B cell (primary cell): ENCODE data around the gene PKIG. TPM values are rescaled to one million over a fixed set of nuclear protein-coding genes. Genes with fewer than 3 reads are reported as not detected.

Source experiments
- ATAC-seq: fragments of 200-7000 bp; cut with Tn5 transposase; one replicate; pipeline ENCODE4 v1.10.0; 2021; ENCODE audit warnings: low read depth, mild to moderate bottlenecking, moderate number of reproducible peaks, moderate library complexity
- CTCF ChIA-PET: fragments of 350-600 bp; sonication (Branson Sonifier 250); formaldehyde crosslinking; loops from one replicate; lab custom pipeline; 2021; ENCODE audit warnings: antibody characterized with exemption, inconsistent platforms; lab: Charles Lee
- POLR2A ChIA-PET: fragments of 350-600 bp; sonication (Branson Sonifier 250); formaldehyde crosslinking; loops from one replicate; lab custom pipeline; 2021; ENCODE audit warnings: antibody characterized with exemption; lab: Charles Lee
- DNase-seq: peaks from one replicate; pipeline ENCODE4 v3.0.0; 2013
- H2AFZ ChIP-seq: 2 replicates; pipeline ENCODE4 v1.6.1; 2012; ENCODE audit warnings: mild to moderate bottlenecking, low read depth, low read length; ENCODE audit not compliant: insufficient read depth, poor library complexity, severe bottlenecking
- H3K27ac ChIP-seq, 2 donors: 1 replicate in 1 of 2; 2 replicates in 1 of 2; pipeline ENCODE4 v1.5.1; 2012 to 2013; ENCODE audit warnings: low read length in 2 of 2, mild to moderate bottlenecking in 2 of 2, moderate library complexity in 1 of 2
- H3K27me3 ChIP-seq, 4 experiments: fragments of 200-600 bp in 1 of 4; sonication (generic) in 1 of 4; replicated peaks in 1 of 4; 1 replicate in 2 of 4; 2 replicates in 2 of 4; pipeline versions ENCODE4 v1.6.1 to v1.7.0; 2013 to 2016; ENCODE audit warnings: low read length in 3 of 4, mild to moderate bottlenecking in 2 of 4, mixed read lengths in 1 of 4, moderate library complexity in 1 of 4; ENCODE audit not compliant: insufficient read depth in 4 of 4, control insufficient read depth in 3 of 4; ENCODE audit errors: control extremely low read depth in 1 of 4
- H3K36me3 ChIP-seq, 2 experiments: replicated peaks in 1 of 2; 1 replicate in 1 of 2; 2 replicates in 1 of 2; pipeline versions ENCODE4 v1.6.1 to v1.7.1; 2013; ENCODE audit warnings: low read length in 1 of 2; ENCODE audit not compliant: insufficient read depth in 2 of 2, control insufficient read depth in 1 of 2; ENCODE audit errors: control extremely low read depth in 1 of 2, extremely low read depth in 1 of 2
- H3K4me1 ChIP-seq, 2 donors: fragments of 200-600 bp in 1 of 2; sonication (generic) in 1 of 2; 1 replicate in 1 of 2; 2 replicates in 1 of 2; pipeline versions ENCODE4 v1.5.1 to v1.6.1; 2013 to 2017; ENCODE audit warnings: low read length in 2 of 2; ENCODE audit not compliant: control insufficient read depth in 2 of 2, insufficient read depth in 2 of 2
- H3K4me2 ChIP-seq: replicated peaks from 2 replicates; pipeline ENCODE3; 2012; ENCODE audit warnings: mild to moderate bottlenecking, low read depth, low read length; ENCODE audit not compliant: poor library complexity, severe bottlenecking
- H3K4me3 ChIP-seq, 5 experiments: fragments of 200-600 bp in 1 of 5; sonication (generic) in 1 of 5; 1 replicate in 3 of 5; 2 replicates in 2 of 5; pipeline versions ENCODE4 v1.5.1 to v1.7.0; 2011 to 2016; ENCODE audit warnings: low read length in 4 of 5, mild to moderate bottlenecking in 4 of 5, low read depth in 2 of 5, control low read depth in 1 of 5, moderate library complexity in 1 of 5; ENCODE audit not compliant: insufficient read depth in 1 of 5; ENCODE audit errors: control extremely low read depth in 1 of 5, extremely low read depth in 1 of 5
- H3K79me2 ChIP-seq: fragments of 200-600 bp; sonication (generic); one replicate; pipeline ENCODE4 v1.6.0; 2016; ENCODE audit warnings: low read length; ENCODE audit not compliant: control insufficient read depth, insufficient read depth
- H3K9ac ChIP-seq: fragments of 200-600 bp; sonication (generic); 2 replicates; pipeline ENCODE4 v1.6.1; 2017; ENCODE audit warnings: mild to moderate bottlenecking, low read length, moderate library complexity
- H3K9me3 ChIP-seq, 3 donors: one replicate each; pipeline versions ENCODE4 v1.6.1 to v1.7.1; 2013; ENCODE audit warnings: low read length in 2 of 3; ENCODE audit not compliant: control insufficient read depth in 2 of 3, insufficient read depth in 1 of 3; ENCODE audit errors: control extremely low read depth in 1 of 3
- H4K20me1 ChIP-seq: 2 replicates; pipeline ENCODE4 v1.6.0; 2012; ENCODE audit warnings: mild to moderate bottlenecking, low read length; ENCODE audit not compliant: insufficient read depth, control insufficient read depth, poor library complexity, severe bottlenecking
- H3K27ac Mint-ChIP-seq: one replicate; pipeline ENCODE4 v1.8.0; 2021; ENCODE audit warnings: mixed read lengths
- H3K27me3 Mint-ChIP-seq: one replicate; pipeline ENCODE4 v1.8.0; 2021; ENCODE audit warnings: mixed read lengths
- H3K4me1 Mint-ChIP-seq: one replicate; pipeline ENCODE4 v1.8.0; 2021; ENCODE audit warnings: mixed read lengths
- H3K4me3 Mint-ChIP-seq: one replicate; pipeline ENCODE4 v1.8.0; 2021; ENCODE audit warnings: mixed read lengths
- H3K9me3 Mint-ChIP-seq: one replicate; pipeline ENCODE4 v1.8.0; 2022; ENCODE audit warnings: mixed read lengths; ENCODE audit not compliant: insufficient read depth
- CTCF ChIP-seq: fragments of 200-600 bp; IDR thresholded peaks from one replicate; pipeline ENCODE4 v1.8.0; 2022; ENCODE audit warnings: antibody characterized with exemption, mild to moderate bottlenecking
- EZH2 ChIP-seq: IDR thresholded peaks from 2 replicates; pipeline ENCODE4 v1.6.1; 2012; ENCODE audit warnings: borderline replicate concordance, low read depth, mild to moderate bottlenecking, moderate library complexity, low read length; ENCODE audit not compliant: insufficient read depth, poor library complexity, severe bottlenecking
- WGBS: methylation state at CpG from one replicate; pipeline ENCODE4 v1.1.5; 2013; ENCODE audit warnings: missing lambda C conversion rate; ENCODE audit not compliant: insufficient coverage; 5-methylcytosine and 5-hydroxymethylcytosine counted together
- intact Hi-C: fragments of 100-400 bp; cut with micrococcal nuclease; formaldehyde crosslinking; loops from one replicate; pipeline ENCODE4 v1.10.0; 2022
- polyA plus RNA-seq: library from polyadenylated mRNA; depleted of rRNA; stranded (reverse); fragments of >200 nt; gene quantifications from 2 replicates; pipeline ENCODE4 v1.2.3, GENCODE V29; 2012
- total RNA-seq, 2 donors: library from RNA; stranded (reverse); fragments of 120-200 nt in 1 of 2; gene quantifications; 1 replicate in 1 of 2; 2 replicates in 1 of 2; pipeline versions ENCODE4 v1.2.3 to v1.2.4, GENCODE V29; 2013 to 2022

The PKIG gene
- total and polyA plus RNA-seq, 2 donors (not counting 1 experiment from before 2014, with no cell fraction given): 128 to 168 TPM

GRCh38 chr20:44616604-44616964 is 34.2 kb downstream of the PKIG start:
- WGBS: 92% methylated on average over 14 of the region's 14 CpGs
- Histone ChIP-seq H3K9me3 (no peaks in the 10 kb centered on the region), H4K20me1 (peaks cover 46% of the 10 kb centered on the region), H3K79me2 (peaks cover 55% of the 10 kb centered on the region), H3K4me3 (no peak overlapping the region), H2AFZ (no peak overlapping the region), H3K36me3 (peaks cover 0 to 80% of the 10 kb centered on the region in 2 experiments), H3K27me3 (no peaks in the 10 kb centered on the region), H3K27ac (peak overlapping the region in 1 of 2 donors; percentile 74), H3K9ac (no peak overlapping the region), H3K4me2 (no peak overlapping the region), H3K4me1 (peaks cover 10 to 33% of the 10 kb centered on the region in 2 donors)
- Mint-ChIP-seq H3K27me3 (no peaks in the 10 kb centered on the region), H3K27ac (peak overlapping the region; percentile 91), H3K9me3 (no peaks in the 10 kb centered on the region), H3K4me1 (peaks cover 54% of the 10 kb centered on the region), H3K4me3 (no peak overlapping the region)
- ChIA-PET POLR2A (interaction anchor here (1.1 kb wide), 1 partner anchor 31 kb away, joined by 4 read pairs; no protein-coding TSS in a partner anchor), CTCF (interaction anchor here (0.9 to 1.8 kb wide), 6 partner anchors 13 to 68 kb away, joined by 3 to 5 read pairs (median 4); no protein-coding TSS in a partner anchor)
- TF ChIP-seq EZH2: no peak
- TF ChIP-seq CTCF: no peak
- intact Hi-C loops: no loop called here
- ATAC-seq (no peak), DNase-seq (no peak)

GRCh38 chr20:44618318-44618731 is 35.9 kb downstream of the PKIG start:
- DNase-seq: no peak
- H3K9ac ChIP-seq: no peak overlapping the region

More at GRCh38 chr20:44618318-44618731, 35.9 kb downstream of the PKIG start:
- Mint-ChIP-seq H3K27ac (peak overlapping the region; percentile 89), H3K27me3 (no peaks in the 10 kb centered on the region), H3K9me3 (no peaks in the 10 kb centered on the region), H3K4me1 (peaks cover 49% of the 10 kb centered on the region), H3K4me3 (no peak overlapping the region)
- no peak for ATAC-seq
- Histone ChIP-seq H3K27me3 (no peaks in the 10 kb centered on the region), H3K79me2 (peaks cover 38% of the 10 kb centered on the region), H3K4me1 (peaks cover 10 to 33% of the 10 kb centered on the region in 2 donors), H3K4me3 (no peak overlapping the region), H4K20me1 (peaks cover 33% of the 10 kb centered on the region), H3K36me3 (peaks cover 0 to 73% of the 10 kb centered on the region in 2 experiments), H3K27ac (peak overlapping the region; percentile 29 to 74), H2AFZ (no peak overlapping the region), H3K9me3 (peaks cover 0 to 9% (median 6%) of the 10 kb centered on the region in 3 donors), H3K4me2 (no peak overlapping the region)
- WGBS: 47% methylated on average over 14 of the region's 14 CpGs
- TF ChIP-seq CTCF (no peak), EZH2 (no peak)
- ChIA-PET CTCF (interaction anchor here (0.7 to 2.7 kb wide), 10 partner anchors 8 to 234 kb away, joined by 3 to 17 read pairs (median 3); partner anchors contain the start of gene SERINC3), POLR2A (no interaction called here)
- intact Hi-C loops: no loop called here
